Glutamatergic neuron (in vitro differentiated cells): ENCODE measurements around the gene MAP6D1. TPM values are rescaled to one million over a fixed set of nuclear protein-coding genes. Genes with fewer than 3 reads are reported as not detected.
"Not testable (repeated sequence)": the region's sequence is repeated elsewhere in the genome, so short reads cannot be mapped to it uniquely, and the experiment has no call there.

Experiments
- DNase-seq: peaks from one replicate; pipeline ENCODE4 v3.0.0; 2022
- H3K27ac Mint-ChIP-seq: one replicate; pipeline ENCODE4 v1.8.0; 2020; ENCODE audit warnings: mild to moderate bottlenecking, mixed read lengths, inconsistent platforms; ENCODE audit not compliant: unreplicated experiment
- H3K27me3 Mint-ChIP-seq: one replicate; pipeline ENCODE4 v1.8.0; 2020; ENCODE audit warnings: mild to moderate bottlenecking, moderate library complexity, mixed read lengths, inconsistent platforms; ENCODE audit not compliant: unreplicated experiment
- H3K36me3 Mint-ChIP-seq: one replicate; pipeline ENCODE4 v1.8.0; 2020; ENCODE audit warnings: mild to moderate bottlenecking, mixed read lengths, inconsistent platforms; ENCODE audit not compliant: unreplicated experiment
- H3K4me1 Mint-ChIP-seq: one replicate; pipeline ENCODE4 v1.8.0; 2020; ENCODE audit warnings: mild to moderate bottlenecking, low read depth, mixed read lengths, inconsistent platforms; ENCODE audit not compliant: unreplicated experiment
- H3K4me3 Mint-ChIP-seq: one replicate; pipeline ENCODE4 v1.8.0; 2020; ENCODE audit warnings: mild to moderate bottlenecking, mixed read lengths, inconsistent platforms; ENCODE audit not compliant: unreplicated experiment
- H3K9me3 Mint-ChIP-seq: one replicate; pipeline ENCODE4 v1.8.0; 2020; ENCODE audit warnings: mild to moderate bottlenecking, moderate library complexity, mixed read lengths, inconsistent platforms; ENCODE audit not compliant: unreplicated experiment
- total RNA-seq: library from RNA; stranded (reverse); fragmentation: NEBNext Ultra II Directional; extraction: Animal tissue kit (Norgen Biotek cat#: 25700); gene quantifications from one replicate; pipeline ENCODE4 v1.2.1, GENCODE V29; 2021; ENCODE audit not compliant: unreplicated experiment
- TF ChIP-seq, protein P1 (sequence below): fragments of 200-600 bp; sonication (generic); IDR thresholded peaks from one replicate; pipeline ENCODE4 v1.5.0; 2021; ENCODE audit not compliant: partially characterized antibody, unreplicated experiment

The MAP6D1 gene
- total RNA-seq, 1 donor from 2014 or later, result 10.2 TPM

GRCh38 chr3:183789826-183790225, 35.6 kb downstream of the MAP6D1 start:
- no peak overlapping the region for H3K4me3 Mint-ChIP-seq
- TF ChIP-seq, protein P1, sequence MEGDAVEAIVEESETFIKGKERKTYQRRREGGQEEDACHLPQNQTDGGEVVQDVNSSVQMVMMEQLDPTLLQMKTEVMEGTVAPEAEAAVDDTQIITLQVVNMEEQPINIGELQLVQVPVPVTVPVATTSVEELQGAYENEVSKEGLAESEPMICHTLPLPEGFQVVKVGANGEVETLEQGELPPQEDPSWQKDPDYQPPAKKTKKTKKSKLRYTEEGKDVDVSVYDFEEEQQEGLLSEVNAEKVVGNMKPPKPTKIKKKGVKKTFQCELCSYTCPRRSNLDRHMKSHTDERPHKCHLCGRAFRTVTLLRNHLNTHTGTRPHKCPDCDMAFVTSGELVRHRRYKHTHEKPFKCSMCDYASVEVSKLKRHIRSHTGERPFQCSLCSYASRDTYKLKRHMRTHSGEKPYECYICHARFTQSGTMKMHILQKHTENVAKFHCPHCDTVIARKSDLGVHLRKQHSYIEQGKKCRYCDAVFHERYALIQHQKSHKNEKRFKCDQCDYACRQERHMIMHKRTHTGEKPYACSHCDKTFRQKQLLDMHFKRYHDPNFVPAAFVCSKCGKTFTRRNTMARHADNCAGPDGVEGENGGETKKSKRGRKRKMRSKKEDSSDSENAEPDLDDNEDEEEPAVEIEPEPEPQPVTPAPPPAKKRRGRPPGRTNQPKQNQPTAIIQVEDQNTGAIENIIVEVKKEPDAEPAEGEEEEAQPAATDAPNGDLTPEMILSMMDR, result no peak

GRCh38 chr3:183784503-183784902, 40.9 kb downstream of the MAP6D1 start:
- not testable (repeated sequence) for H3K4me3 Mint-ChIP-seq, H3K27ac Mint-ChIP-seq, H3K27me3 Mint-ChIP-seq, DNase-seq, H3K4me1 Mint-ChIP-seq, H3K9me3 Mint-ChIP-seq, H3K36me3 Mint-ChIP-seq

More at GRCh38 chr3:183789826-183790225, 35.6 kb downstream of the MAP6D1 start:
- no peaks in the 10 kb centered on the region for H3K4me1 Mint-ChIP-seq
- no peak for DNase-seq
- H3K27ac Mint-ChIP-seq, result no peak overlapping the region
- H3K27me3 Mint-ChIP-seq, result peaks cover 4% of the 10 kb centered on the region
- H3K36me3 Mint-ChIP-seq, result no peaks in the 10 kb centered on the region
- H3K9me3 Mint-ChIP-seq, result no peaks in the 10 kb centered on the region

GRCh38 chr3:183782576-183783276, 42.7 kb downstream of the MAP6D1 start:
- no peak overlapping the region for H3K4me3 Mint-ChIP-seq
- H3K9me3 Mint-ChIP-seq, result peaks cover 3% of the 10 kb centered on the region
- no peak for DNase-seq
- TF ChIP-seq, protein P1, result no peak
- no peaks in the 10 kb centered on the region for H3K36me3 Mint-ChIP-seq
- no peaks in the 10 kb centered on the region for H3K27me3 Mint-ChIP-seq
- H3K27ac Mint-ChIP-seq, result no peak overlapping the region
- no peaks in the 10 kb centered on the region for H3K4me1 Mint-ChIP-seq

DNA sequence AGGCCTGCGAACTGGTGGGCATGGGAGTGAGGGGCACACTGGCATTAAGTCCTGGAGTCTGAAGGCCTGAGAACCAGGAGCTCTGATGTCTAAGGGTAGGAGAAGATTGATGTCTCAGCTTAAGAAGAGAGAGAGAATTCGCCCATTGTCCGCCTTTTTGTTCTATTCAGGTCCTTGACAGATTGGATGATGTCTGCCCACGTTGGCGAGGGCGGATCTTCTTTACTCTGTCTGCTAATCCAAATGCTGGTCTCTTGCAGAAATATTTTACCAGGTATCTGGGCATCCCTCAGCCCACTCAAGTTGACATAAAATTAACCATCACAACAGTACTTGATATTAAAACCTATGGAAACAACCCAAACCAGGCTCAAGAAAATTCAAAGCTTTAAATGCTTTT, 44.1 kb downstream of the MAP6D1 start:
- TF ChIP-seq, protein P1, result no peak
- peaks cover 3% of the 10 kb centered on the region for H3K9me3 Mint-ChIP-seq
- no peak overlapping the region for H3K4me3 Mint-ChIP-seq
- DNase-seq, result no peak
- H3K27ac Mint-ChIP-seq, result no peak overlapping the region
- H3K36me3 Mint-ChIP-seq, result no peaks in the 10 kb centered on the region
- no peaks in the 10 kb centered on the region for H3K4me1 Mint-ChIP-seq
- H3K27me3 Mint-ChIP-seq, result no peaks in the 10 kb centered on the region

GRCh38 chr3:183779896-183780465, 45.4 kb downstream of the MAP6D1 start:
- H3K4me1 Mint-ChIP-seq, result no peaks in the 10 kb centered on the region
- H3K4me3 Mint-ChIP-seq, result no peak overlapping the region
- H3K27ac Mint-ChIP-seq, result no peak overlapping the region
- DNase-seq, result no peak
- TF ChIP-seq, protein P1, result no peak
- no peaks in the 10 kb centered on the region for H3K27me3 Mint-ChIP-seq
- H3K36me3 Mint-ChIP-seq, result no peaks in the 10 kb centered on the region
- peaks cover 3% of the 10 kb centered on the region for H3K9me3 Mint-ChIP-seq
